ENCODE results near the gene UBE2QL1.

Gene UBE2QL1

GRCh38 chr5:6455571-6456200 is 7.0 kb downstream of the UBE2QL1 start:
- DNase-seq = no peak

- no peak for DNase-seq
Measured at GRCh38 chr5:6456766-6457370, 8.2 kb downstream of the UBE2QL1 start.

GRCh38 chr5:6457592-6457991 is 8.9 kb downstream of the UBE2QL1 start:
- no peak for DNase-seq

- DNase-seq = no peak
Measured at GRCh38 chr5:6458833-6459232, 10.2 kb downstream of the UBE2QL1 start.

- no peak for DNase-seq
Measured at GRCh38 chr5:6459896-6460295, 11.2 kb downstream of the UBE2QL1 start.

- DNase-seq = no peak
Measured at GRCh38 chr5:6461006-6461405, 12.3 kb downstream of the UBE2QL1 start.

- no peak for DNase-seq
Measured at GRCh38 chr5:6461793-6462650, 13.4 kb downstream of the UBE2QL1 start.

GRCh38 chr5:6462671-6463070 is 14.0 kb downstream of the UBE2QL1 start:
- DNase-seq = no peak

- DNase-seq = no peak
Measured at GRCh38 chr5:6464441-6464840, 15.8 kb downstream of the UBE2QL1 start.

GRCh38 chr5:6465831-6466790 is 17.5 kb downstream of the UBE2QL1 start:
- DNase-seq = no peak

- no peak for DNase-seq
Measured at GRCh38 chr5:6466975-6467567, 18.4 kb downstream of the UBE2QL1 start.

- no peak for DNase-seq
Measured at GRCh38 chr5:6467591-6467990, 18.9 kb downstream of the UBE2QL1 start.

- DNase-seq = no peak
Measured at GRCh38 chr5:6468104-6468503, 19.4 kb downstream of the UBE2QL1 start.

GRCh38 chr5:6468870-6469269 is 20.2 kb downstream of the UBE2QL1 start:
- no peak for DNase-seq

GRCh38 chr5:6469836-6470235 is 21.2 kb downstream of the UBE2QL1 start:
- no peak for DNase-seq

GRCh38 chr5:6470672-6471071 is 22.0 kb downstream of the UBE2QL1 start:
- DNase-seq = no peak

- DNase-seq = no peak
Measured at GRCh38 chr5:6471252-6471651, 22.6 kb downstream of the UBE2QL1 start.

- no peak for DNase-seq
Measured at GRCh38 chr5:6472792-6473191, 24.1 kb downstream of the UBE2QL1 start.

- no peak for DNase-seq
Measured at GRCh38 chr5:6473284-6473683, 24.6 kb downstream of the UBE2QL1 start.

- no peak for DNase-seq
Measured at GRCh38 chr5:6475626-6476312, 27.1 kb downstream of the UBE2QL1 start.

GRCh38 chr5:6476313-6476661 is 27.6 kb downstream of the UBE2QL1 start:
- DNase-seq = no peak

GRCh38 chr5:6478793-6479192 is 30.1 kb downstream of the UBE2QL1 start:
- DNase-seq = no peak
